ENCODE measurements around the gene SCAMP4. TPM values are rescaled to one million over a fixed set of nuclear protein-coding genes. Genes with fewer than 3 reads are reported as not detected.

SCAMP4 gene
- total and polyA plus RNA-seq, 2 of the 13 experiments (the other 11 are each of a cell fraction or from before 2014, with no cell fraction given): 10.7 to 13.7 TPM

GRCh38 chr19:1864480-1865171 lies 40.6 kb upstream of the SCAMP4 start (continued):
- TF ChIP-seq, protein P1, sequence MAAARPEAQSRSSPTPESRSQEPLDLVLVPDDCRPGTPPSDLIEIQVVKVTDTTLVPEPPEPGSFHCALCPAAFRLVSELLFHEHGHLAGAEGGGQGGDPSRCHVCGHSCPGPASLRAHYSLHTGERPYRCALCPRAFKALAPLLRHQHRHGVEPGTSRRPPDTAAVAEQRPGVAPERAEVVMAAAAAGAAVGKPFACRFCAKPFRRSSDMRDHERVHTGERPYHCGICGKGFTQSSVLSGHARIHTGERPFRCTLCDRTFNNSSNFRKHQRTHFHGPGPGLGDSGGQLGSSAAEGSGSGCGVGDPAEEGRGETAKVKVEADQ (CRISPR knock-in tag; IDR thresholded peaks at IDR 0.05; ENCODE audit: borderline replicate concordance): no peak
- TF ChIP-seq ZNF841 (CRISPR knock-in tag; IDR thresholded peaks at IDR 0.05; ENCODE audit: borderline replicate concordance) (no peak), RCOR2 (CRISPR knock-in tag; IDR thresholded peaks at IDR 0.05) (no peak), THAP9 (CRISPR knock-in tag; IDR thresholded peaks at IDR 0.05; ENCODE audit: borderline replicate concordance) (peak; percentile 34; the same call in 1 of the 2 replicates), ZNF235 (CRISPR knock-in tag; IDR thresholded peaks at IDR 0.05; ENCODE audit: borderline replicate concordance) (0 out of 2 replicates have a peak, but pooled peaks have one; percentile 9), KLF6 (CRISPR knock-in tag; IDR thresholded peaks at IDR 0.05) (no peak), BRD4 (CRISPR knock-in tag; IDR thresholded peaks at IDR 0.05) (0 out of 2 replicates have a peak, but pooled peaks have one; percentile 10), ZNF383 (CRISPR knock-in tag; IDR thresholded peaks at IDR 0.05; ENCODE audit: borderline replicate concordance) (no peak), FIP1L1 (IDR thresholded peaks at IDR 0.05; ENCODE audit: borderline replicate concordance, insufficient read depth, low read depth, low read length) (no peak), TARDBP (CRISPR knock-in tag; IDR thresholded peaks at IDR 0.05) (peak; percentile 77), NAIF1 (CRISPR knock-in tag; IDR thresholded peaks at IDR 0.05; ENCODE audit: borderline replicate concordance) (no peak), ZNF550 (CRISPR knock-in tag; IDR thresholded peaks at IDR 0.05; ENCODE audit: borderline replicate concordance) (no peak), ZNF431 (CRISPR knock-in tag; IDR thresholded peaks at IDR 0.05; ENCODE audit: borderline replicate concordance, low read depth) (no peak), ZMYM4 (CRISPR knock-in tag; IDR thresholded peaks at IDR 0.05) (no peak), NR0B2 (CRISPR knock-in tag; IDR thresholded peaks at IDR 0.05) (0 out of 2 replicates have a peak, but pooled peaks have one; percentile 34), MYC (CRISPR knock-in tag; IDR thresholded peaks at IDR 0.05; ENCODE audit: borderline replicate concordance) (peak; percentile 14; the same call in 1 of the 2 replicates), TEF (CRISPR knock-in tag; IDR thresholded peaks at IDR 0.05) (no peak), ZNF713 (CRISPR knock-in tag; IDR thresholded peaks at IDR 0.05) (no peak)
- TF ChIP-seq, protein P2, sequence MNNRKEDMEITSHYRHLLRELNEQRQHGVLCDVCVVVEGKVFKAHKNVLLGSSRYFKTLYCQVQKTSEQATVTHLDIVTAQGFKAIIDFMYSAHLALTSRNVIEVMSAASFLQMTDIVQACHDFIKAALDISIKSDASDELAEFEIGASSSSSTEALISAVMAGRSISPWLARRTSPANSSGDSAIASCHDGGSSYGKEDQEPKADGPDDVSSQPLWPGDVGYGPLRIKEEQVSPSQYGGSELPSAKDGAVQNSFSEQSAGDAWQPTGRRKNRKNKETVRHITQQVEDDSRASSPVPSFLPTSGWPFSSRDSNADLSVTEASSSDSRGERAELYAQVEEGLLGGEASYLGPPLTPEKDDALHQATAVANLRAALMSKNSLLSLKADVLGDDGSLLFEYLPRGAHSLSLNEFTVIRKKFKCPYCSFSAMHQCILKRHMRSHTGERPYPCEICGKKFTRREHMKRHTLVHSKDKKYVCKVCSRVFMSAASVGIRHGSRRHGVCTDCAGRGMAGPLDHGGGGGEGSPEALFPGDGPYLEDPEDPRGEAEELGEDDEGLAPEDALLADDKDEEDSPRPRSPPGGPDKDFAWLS (CRISPR knock-in tag; IDR thresholded peaks at IDR 0.05; ENCODE audit: borderline replicate concordance): no peak
- TF ChIP-seq, protein P3, sequence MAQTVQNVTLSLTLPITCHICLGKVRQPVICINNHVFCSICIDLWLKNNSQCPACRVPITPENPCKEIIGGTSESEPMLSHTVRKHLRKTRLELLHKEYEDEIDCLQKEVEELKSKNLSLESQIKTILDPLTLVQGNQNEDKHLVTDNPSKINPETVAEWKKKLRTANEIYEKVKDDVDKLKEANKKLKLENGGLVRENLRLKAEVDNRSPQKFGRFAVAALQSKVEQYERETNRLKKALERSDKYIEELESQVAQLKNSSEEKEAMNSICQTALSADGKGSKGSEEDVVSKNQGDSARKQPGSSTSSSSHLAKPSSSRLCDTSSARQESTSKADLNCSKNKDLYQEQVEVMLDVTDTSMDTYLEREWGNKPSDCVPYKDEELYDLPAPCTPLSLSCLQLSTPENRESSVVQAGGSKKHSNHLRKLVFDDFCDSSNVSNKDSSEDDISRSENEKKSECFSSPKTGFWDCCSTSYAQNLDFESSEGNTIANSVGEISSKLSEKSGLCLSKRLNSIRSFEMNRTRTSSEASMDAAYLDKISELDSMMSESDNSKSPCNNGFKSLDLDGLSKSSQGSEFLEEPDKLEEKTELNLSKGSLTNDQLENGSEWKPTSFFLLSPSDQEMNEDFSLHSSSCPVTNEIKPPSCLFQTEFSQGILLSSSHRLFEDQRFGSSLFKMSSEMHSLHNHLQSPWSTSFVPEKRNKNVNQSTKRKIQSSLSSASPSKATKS (CRISPR knock-in tag; IDR thresholded peaks at IDR 0.05): no peak

Measured in HepG2 (cell line).